Activated CD4-positive, alpha-beta T cell treated with anti-CD3 and anti-CD28 coated beads, Interleukin-2, amount 50 U/mL, for 48 hours (primary cell): ENCODE data around the gene SP6.

Experiments used
- DNase-seq, 2 experiments: peaks; one replicate each; pipeline ENCODE4 v3.0.0-alpha.2; 2020

Gene SP6

DNA sequence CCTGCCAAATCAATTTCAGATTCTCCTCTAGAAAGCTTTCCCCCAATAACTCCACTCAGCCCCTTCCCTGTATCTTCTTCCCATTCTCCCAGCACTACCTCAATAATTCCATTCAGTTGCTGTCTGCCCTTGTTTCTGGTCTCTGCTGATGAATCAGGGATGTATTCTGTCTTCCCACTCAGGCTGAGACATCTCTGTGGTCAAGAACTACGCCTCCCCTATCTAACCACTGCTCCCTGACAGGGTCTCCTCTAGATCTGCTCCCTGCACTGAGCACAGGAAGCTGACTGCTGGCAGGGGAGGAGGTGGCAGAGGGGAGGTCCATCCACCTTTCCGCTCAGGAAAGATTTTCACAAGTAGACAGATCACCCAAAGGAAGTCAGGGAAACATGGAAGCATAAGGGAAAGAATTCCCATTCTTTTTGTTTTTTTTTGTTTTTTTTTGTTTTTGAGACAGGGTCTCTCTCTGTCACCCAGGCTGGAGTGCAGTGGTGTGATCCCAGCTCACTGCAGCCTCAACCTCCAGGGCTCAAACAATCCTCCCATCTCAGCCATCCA lies 28.1 kb upstream of the SP6 start:
- DNase-seq = no peak

DNA sequence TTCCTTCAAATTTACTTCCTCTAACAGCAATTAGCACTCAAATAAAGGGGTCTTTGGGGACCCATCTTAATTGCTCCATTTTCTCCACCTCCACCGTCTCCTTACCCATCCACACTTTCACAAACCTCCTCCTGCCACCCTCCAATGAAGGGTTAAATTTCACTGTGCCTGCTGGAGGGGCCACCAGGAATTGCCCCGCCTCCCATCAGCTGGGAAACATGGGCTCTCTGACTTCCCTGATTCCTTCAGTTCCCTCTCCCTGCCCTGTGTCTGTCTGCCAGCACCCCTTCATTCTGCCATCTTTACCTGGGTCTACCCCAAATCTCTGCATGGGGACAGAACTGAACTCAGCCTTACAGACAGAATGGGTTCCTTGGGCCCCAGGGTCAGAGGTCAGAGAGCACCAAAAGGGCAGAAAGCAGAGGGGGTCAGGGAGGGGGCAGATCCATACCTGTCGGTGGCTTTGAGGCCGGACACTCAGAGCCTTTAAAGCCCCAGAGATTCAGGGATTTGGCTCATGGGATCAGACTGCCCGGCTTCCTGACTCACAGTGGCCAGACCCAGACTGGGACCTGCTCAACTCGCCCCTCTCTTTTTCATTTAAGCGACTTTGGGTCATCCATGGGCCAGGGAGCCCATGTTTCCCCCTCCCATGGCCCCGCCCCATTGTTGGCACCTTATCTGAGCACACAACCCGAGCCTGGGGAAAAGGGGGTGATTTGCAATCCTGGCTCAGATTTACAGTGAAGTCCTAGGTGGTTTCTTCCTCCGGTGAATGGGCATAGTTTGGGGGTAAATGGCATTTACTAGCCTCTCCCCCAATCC lies 27.5 kb upstream of the SP6 start:
- DNase-seq = no peak

DNA sequence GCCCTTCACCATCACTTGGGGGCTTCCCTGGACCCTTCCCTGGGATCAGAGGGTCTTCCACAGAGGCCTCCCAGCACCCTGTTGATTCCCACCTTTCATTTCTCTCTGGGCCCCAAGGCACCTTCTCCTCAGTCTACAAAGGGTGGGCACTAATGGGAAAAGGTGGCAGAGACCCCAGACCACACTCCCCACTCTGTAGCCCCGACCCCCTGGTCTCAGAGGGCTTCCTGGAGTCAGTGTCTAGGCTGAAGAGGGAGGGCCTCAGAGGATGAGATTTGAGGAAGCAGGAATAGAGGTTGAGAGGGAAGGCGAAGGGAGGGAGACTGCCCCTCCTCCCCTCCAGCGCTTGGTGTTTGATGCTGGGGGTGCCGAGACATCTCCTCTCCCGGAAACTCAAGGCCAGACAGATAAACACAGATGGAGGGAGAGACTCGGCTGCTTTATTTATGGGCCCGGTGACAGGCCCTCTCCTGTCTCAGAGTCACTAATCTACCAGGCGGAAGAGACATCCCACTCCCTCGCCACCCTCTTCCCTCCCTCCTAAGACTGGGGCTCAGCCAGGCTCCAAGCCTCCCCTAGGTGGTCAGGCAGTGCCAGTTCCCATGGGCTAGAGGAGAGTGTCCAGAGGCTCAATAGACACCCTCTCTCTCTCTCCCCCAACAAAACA lies 26.5 kb upstream of the SP6 start:
- no peak for DNase-seq

DNA sequence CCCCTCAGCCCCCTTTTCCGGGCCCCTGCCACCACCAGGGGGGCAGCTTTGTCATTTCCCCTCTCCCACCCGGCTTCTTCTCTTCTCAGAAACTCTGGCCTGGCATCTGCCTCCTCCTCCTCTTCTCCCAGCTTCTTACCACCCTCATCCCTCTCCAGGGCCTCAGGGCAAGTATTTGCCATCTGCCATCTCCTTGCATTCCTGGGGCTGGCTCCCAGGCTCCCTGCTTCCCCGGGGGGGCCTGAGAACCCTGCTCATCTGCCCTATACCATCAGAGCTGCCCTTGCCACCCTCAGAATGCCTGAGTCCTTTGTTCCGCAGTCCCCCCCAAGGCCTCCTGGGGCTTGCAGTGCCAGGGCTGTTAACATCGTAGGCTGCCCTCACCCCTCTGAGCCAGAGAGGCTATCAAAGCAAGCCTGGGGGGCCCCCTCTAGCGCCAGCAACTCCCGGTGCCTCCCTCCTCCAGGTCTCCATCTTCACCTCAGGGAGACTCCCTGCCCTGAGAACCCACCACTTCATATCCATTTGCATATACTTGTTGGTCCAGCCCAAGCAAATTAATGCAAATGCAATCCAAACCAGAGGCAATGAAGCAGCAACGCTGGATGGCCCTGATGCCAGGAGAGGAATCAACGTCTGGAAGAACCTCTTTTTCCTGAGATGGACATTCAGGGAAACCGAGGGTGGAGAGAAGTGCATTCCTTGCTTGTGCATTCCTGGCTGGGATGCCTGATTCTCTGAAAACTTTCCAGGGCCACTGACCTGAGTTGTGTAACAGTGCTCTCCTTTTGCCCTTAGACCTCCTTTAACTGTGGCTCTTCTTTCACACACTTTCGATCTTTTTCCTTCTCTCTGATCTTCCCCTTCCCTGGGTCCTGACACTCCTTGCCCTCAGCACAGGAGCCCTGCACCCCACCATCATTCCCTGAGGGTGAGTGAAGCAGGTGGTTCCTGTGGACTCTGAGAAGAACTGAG lies 24.3 kb upstream of the SP6 start:
- DNase-seq = no peak

DNA sequence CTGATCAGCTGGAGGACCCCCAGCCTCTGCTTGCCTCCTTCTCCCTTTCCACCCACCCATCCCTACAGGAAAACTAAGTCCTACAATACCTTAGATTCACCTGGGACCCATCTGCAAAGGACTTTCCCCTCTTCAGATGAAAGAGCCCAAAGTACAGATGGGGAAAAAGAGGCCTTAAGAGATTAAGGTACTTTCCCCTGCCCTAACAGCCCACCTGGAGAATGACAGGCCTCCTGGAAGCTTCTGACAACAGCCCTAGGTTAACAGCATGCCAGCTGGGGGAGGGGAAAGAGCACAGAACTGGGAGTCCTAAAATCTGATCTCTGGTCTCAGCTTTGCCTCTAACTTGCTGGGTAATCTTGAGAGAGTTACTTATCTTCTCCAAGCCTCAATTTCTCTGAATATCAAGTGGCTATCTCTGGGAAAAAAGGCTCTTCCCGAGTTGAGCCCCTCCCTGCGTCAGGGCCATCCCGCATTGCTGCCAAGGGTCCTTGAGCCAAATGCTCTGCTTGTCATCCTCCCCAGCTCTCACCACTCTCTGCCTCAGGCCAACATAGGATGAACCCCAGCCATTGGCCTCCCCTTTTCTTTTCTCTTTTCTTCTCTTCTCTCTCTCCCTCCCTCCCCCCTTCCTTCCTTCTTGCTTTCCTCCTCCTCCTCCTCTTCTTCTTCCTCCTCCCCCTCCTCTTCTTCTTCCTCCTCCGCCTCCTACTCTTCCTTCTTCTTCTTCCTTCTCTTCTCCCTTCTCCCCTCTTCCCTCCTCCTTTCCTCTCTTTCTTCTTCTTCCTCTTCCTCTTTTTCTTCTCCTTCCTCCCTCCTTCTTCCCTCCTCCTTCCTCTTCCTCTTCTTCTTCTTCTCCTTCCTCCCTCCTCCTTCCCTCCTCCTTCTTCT lies 22.5 kb upstream of the SP6 start:
- no peak for DNase-seq

DNA sequence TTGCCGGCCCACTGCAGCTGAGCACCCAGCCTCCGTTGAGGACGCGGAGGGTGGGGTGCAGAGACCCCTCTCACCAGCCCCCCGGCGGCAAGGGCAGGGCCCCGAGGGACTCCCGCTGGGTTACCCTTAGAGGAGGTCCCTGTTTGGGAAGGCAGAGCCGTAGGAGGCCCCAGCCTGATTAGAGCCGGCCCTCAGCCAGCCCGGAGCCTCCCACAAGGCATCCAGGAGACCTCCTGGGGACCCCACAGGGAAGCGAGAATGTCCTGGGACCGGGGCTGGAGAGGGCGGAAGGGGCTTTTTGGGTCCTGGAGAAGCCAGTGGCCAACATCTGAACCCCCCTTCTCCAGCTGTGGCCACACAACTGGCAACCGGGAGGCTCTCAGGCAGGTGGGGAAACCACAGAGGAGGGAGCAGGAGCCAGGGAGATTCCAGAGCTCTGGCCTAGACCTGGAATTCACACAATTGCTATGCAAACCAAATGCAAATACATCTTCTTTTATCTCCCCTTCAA lies 21.7 kb upstream of the SP6 start:
- DNase-seq = no peak

DNA sequence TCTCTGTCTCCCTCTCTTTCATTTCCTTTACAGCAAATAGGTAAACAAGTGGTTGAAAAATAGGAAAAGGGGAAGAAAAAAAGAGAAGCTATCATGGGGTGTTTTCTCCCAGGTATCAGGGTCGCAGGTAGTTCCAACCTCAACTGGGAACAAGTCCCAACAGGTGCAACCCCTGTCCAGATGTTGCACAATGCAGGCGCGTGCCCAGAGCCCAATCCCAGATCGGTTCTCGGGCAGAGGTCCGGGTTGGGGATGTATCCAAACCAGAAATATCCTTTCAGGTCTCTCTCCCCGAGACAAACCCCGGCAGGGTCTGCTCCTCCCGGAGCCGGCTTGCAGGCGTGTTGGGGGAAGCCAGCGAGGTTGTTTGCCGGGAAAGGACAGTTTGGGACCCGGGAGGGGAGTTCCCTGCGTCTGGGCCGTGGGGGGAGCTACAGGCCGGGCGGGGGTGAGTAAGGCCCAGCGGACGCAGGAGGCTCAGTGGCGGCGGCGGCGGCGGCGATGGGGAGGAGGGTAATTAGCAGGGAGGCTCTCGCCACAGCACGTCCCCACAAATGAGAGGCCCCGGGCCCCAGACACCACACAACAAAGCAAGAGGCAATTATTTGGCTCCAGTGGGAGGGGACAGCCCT lies 21.2 kb upstream of the SP6 start:
- DNase-seq = no peak

DNA sequence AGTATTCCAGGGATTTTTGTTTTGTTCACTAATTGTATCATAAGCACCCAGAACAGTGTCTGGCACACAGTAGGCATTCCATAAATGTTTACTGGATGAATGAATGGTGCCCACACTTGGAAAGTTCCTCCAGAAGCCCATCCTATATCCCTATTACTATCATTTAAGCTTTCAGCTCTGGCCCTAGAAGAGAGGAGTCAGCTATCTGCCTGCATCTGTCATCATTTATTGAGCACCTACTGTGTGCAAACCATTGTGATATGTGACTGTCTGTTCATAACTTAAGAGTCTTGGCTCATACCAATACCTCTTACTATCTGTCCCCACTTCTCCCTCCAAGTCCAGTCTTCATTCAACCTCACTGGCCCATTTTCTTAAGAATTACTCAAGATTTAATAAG lies 20.1 kb upstream of the SP6 start:
- DNase-seq = no peak

DNA sequence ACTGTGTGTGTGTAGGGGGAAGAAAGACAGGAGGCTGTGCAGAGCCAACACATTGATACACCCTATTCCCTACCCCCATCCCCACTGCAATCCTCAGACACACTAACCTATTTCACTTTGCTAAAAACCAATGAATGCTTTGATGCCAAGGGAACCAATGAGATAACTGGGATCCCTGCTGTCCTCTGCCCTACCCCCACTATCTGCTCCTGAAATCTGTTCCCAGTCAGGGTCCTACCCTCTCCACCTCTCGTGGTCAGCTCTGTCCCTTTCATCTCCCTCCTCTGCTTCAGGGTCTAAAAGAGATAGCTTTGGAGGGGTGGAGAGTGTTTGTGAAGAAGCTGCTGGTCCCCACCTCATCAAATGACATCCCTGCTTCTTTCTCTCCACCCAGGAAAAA lies 19.1 kb upstream of the SP6 start:
- DNase-seq = no peak

DNA sequence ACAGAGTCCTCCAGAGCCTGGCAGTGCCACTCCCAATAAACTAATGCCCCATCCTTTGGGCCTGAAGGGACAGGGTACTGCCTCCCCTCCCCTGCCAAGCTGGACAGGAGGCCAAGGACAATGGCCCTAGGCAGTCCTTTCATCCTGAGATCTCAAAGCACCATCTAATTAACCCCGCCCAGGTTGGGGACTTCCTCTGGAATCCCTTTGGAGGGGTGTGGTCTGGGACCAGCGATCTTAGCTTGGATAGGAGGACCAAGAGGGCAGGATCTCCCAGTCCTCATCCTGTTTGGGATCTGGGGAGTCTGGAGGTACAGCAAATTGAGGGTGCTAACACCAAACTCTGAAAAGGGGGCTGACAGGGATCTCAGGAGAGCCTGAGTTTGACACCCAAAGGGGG lies 18.2 kb upstream of the SP6 start:
- no peak for DNase-seq

DNA sequence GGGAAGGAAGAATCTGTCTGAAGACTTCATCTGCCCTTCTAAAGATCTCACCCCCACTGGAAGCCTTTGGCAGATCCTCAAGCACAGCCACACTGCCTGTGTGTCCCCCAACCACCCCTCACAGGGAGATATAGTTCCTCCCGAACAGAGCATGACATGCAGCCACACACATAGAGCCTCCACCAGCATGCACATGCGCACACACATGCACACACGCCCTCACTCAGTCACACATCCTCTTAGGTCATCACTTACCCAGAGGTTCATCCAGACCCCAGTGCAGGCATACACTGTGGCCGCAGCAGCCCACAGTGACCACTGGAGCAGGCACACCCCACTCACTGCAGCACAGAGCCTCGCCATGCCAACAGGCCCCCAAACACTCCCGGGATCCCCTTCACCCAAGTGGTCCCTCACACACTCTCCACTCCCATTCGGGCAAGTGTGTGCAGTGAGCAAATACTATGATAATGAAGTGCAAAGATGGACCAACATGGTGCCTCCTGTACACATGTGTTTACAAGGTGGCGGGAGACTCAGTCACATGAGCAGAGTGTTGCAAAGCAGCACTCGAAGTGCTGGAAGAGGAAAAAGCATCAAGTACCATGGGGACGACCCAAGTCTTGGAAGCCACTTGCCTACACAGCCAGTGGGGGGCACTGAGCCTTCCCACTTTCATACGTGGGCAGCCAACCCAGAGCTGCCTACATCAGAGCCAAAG lies 17.0 kb upstream of the SP6 start:
- DNase-seq = no peak

DNA sequence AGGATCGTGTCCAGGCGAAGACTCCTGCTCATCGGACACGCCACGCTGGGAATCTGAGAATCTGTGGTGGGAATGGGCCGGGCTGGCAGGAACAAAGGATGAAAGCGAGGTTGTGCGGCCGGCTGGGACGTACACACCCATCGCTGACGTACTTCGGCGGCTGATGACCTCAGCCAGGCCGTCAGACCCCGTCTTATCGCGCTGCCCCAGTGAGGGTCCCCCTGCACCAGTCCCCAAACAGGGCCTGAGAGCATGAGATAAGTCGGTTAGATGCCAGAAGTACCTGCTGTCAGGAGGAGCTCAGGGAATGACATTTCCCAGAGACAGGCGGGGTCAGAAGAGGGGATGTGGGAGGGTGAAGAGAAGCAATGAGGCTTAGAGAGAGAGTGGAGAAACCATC lies 16.0 kb upstream of the SP6 start:
- DNase-seq = no peak

DNA sequence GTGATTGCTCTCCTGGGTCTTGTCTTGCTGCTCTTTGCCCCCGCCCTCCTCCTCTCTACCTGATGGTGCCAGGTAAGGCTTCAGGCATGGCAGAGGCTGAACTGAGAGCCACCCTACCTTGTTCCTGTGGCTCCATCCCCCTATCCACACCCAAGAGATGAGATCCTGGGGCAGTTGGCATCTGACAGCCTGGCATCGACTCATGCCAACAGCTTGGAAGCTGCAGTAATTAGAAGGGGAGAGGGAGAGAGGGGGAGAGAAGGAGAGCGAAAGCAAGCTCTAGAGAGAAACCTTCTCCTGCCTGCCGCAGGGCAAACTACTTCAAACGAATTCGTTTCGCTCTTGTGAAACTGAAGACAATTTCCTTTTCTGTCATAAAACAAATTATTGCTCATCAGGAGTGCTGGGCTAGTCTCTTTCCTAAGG lies 13.8 kb upstream of the SP6 start:
- no peak for DNase-seq

DNA sequence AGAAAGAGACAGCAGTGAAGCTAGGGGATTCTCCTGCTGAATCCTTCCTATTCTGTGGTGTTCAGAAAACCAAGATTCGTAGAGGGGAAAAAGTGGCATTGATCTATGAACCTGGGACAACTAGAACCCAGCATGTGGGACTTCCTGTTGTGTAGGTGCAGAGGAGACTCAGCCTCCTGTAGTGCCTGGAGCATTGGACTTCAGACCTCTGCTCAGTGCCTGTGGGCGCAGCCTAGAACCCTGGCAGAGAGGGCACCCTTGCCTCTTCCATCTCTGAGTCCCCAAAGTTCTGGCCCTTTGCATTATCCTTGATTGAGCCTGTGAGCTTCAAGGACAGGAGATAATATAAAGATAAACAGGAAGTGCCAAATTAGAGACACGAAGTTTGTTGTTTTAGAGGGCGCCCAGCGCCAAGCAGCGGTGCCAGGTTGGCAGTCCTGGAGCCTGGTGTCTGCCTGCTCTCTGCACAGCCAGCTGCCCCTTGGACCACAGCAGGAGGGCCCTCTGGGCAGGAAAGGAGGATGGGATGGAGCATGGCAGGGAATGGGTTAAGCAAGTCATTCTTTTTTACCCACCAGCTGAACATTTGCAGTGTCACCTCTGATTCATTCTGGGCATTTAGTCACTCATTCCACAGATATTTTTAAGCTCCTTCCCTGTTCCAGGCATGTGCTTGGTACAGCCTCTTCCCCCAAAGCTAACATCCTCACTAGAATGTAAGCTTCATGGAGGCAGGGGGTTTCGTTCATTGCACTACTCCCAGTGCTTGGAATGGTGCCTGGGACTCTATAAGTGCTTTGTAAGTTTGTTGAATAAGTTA lies 11.9 kb upstream of the SP6 start:
- DNase-seq = no peak

DNA sequence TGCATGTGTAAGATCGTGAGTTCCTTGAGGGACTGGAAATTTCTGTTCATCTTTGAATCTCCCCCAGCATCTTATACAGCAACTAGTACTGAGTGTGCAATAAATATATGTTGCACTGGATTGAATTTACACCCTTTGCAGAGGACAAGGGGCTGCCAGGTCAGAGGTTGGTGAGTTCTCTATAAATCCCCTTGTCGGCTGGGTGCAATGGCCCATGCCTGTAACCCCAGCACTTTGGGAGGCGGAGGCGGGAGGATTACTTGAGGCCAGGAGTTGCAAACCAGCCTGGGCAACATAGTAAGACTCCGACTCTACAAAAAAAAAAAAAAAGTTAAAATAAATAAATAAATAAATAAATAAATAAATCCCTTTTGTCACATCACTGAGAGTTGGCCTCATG lies 9.4 kb upstream of the SP6 start:
- DNase-seq = no peak

DNA sequence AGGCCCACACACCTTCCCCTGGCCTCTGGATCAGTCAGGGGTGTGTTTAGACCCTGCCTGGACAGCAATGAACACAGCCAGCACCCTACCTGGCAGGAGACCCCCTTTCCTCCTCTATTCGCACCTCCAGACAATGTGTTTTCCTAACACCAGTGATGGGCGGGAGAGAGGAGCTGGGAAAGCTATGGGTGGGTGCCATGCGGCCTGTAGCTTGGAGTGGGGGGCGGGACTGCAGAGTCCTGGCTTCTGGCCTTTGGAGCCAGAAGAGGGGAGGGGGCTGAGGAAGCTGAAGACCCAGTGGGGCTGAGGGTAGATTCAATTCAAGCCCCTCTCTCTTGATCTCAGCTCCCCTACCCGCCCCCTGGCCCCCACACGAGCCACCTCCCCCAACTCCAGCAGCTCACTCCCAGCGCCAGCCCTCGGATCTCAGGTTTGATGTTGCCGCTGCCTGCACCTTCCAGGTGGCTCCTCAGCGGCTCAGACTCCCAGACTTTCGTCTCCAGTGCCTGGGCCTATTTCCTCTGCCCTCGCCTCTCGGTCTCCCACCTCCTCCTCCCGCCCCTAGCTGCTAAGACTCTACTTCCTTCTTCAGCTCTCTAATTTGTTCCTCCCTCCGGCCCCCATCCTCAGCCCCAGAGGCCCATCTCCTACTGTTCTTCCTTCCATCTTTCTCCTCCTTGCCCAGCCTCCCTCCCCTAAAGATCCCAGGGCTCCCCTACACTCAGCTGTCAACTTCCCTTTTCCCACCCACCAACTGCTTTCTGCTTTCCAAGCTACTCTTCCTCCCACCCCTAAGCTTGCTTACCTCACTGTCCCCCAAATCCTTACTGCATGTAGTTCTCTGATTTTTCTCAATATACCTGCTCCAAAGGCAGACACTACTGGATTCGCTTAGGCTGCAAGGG lies 6.8 kb upstream of the SP6 start:
- DNase-seq = no peak

DNA sequence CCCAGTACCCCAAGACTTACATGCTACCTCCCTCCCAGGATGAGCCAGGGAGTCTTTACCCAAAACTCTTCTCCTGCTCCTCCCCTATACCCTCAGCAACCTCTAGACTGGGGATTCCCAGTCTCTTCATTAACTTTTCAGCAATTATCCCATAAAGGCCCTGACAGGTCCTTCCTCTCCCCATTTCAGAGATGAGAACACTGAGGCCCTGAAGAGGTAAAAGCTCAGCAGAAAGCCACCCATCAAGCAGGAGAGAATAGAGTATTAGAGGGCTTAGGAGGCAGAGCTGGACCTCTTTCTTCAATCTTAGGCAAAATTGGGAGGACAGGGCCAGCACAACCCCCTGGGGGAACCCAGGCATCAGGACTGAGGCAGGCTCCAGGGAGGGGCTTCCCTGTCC lies 5.9 kb upstream of the SP6 start:
- DNase-seq = no peak

DNA sequence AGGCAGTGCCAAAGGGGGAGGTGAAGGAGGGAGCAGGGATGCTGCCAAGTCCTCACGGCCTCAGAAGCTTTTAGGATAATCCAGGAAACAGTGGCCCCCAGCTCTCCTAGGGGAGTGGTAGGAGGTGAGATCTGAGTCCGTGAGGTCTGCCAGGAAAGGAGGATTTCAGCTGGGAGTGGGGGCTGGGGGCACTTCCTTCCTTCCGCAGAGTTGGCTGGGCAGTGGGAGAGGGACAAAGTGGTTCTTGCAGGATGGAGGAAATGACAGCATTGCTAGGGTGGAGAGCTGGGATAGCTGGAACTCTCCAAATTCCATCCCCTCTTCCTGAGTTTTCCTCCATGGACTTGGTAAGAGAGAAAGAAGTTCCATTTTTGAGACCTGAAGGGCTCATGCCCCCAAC lies 4.8 kb upstream of the SP6 start:
- DNase-seq = no peak

DNA sequence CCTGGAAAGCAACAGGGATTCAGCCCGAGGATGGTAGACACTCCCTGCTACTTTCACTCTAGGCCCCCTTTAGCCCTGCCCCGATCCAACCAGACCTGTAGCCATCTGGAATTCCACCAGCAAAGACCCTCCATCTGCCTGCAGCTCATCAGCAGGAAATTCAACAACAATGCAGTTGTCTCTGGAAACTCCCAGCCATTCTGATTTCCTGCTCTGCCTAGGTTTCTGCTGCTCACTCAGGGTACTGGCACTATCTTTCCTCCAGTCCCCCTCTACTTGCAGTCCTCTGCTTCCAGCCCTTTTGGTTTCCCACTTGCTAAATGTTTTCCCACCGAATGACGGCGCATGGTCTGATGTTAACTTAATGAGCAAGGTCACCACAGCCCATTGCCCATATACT lies 2.7 kb upstream of the SP6 start:
- no peak for DNase-seq
